Measurements from ENCODE around the gene MTCL1. TPM values are rescaled to one million over a fixed set of nuclear protein-coding genes. Genes with fewer than 3 reads are reported as not detected.
A peak's percentile ranks its signal among the peaks of the same experiment; 100 is the strongest.

MTCL1 gene
- polyA plus RNA-seq, 1 experiment = 56.6 TPM

- H3K27me3 ChIP-seq (ENCODE audit: control insufficient read depth, insufficient read depth, low read length) = no peaks in the 10 kb centered on the region
- H3K9me3 ChIP-seq (ENCODE audit: control insufficient read depth, insufficient read depth, low read length) = 0 out of 2 replicates have a peak, but pooled peaks cover 2% of the 10 kb centered on the region
- POLR2A ChIA-PET = no interaction called here
- CTCF ChIA-PET = interaction anchor here (1.1 kb wide), 1 partner anchor 109 kb away, joined by 3 read pairs; no protein-coding TSS in a partner anchor
- no peak overlapping the region for H3K4me3 ChIP-seq (ENCODE audit: low read depth, low read length)
- H3K27ac ChIP-seq (ENCODE audit: low read depth, low read length) = no peak overlapping the region
- TF ChIP-seq CTCF (IDR thresholded peaks at IDR 0.05; ENCODE audit: low read depth, low read length) = no peak
- DNase-seq (ENCODE audit: low read depth, low spot score) = no peak
Observed at GRCh38 chr18:8805552-8805951, 100.2 kb downstream of the MTCL1 start.

GRCh38 chr18:8806100-8806797 is 100.9 kb downstream of the MTCL1 start:
- ChIA-PET POLR2A (no interaction called here), CTCF (no interaction called here)
- no peak overlapping the region for H3K27ac ChIP-seq (ENCODE audit: low read depth, low read length)
- no peak overlapping the region for H3K4me3 ChIP-seq (ENCODE audit: low read depth, low read length)
- no peak for TF ChIP-seq CTCF (IDR thresholded peaks at IDR 0.05; ENCODE audit: low read depth, low read length)
- no peak for DNase-seq (ENCODE audit: low read depth, low spot score)
- no peaks in the 10 kb centered on the region for H3K27me3 ChIP-seq (ENCODE audit: control insufficient read depth, insufficient read depth, low read length)
- peaks cover 2% of the 10 kb centered on the region; the same call in 1 of the 2 replicates for H3K9me3 ChIP-seq (ENCODE audit: control insufficient read depth, insufficient read depth, low read length)

- ChIA-PET POLR2A (no interaction called here), CTCF (interaction anchor here (1.3 kb wide), 1 partner anchor 153 kb away, joined by 3 read pairs; no protein-coding TSS in a partner anchor)
- Histone ChIP-seq H3K27me3 (ENCODE audit: control insufficient read depth, insufficient read depth, low read length) (no peaks in the 10 kb centered on the region), H3K4me3 (ENCODE audit: low read depth, low read length) (no peak overlapping the region), H3K27ac (ENCODE audit: low read depth, low read length) (peak overlapping the region; percentile 0), H3K9me3 (ENCODE audit: control insufficient read depth, insufficient read depth, low read length) (peaks cover 2% of the 10 kb centered on the region; the same call in 1 of the 2 replicates)
- DNase-seq (ENCODE audit: low read depth, low spot score) = no peak
- no peak for TF ChIP-seq CTCF (IDR thresholded peaks at IDR 0.05; ENCODE audit: low read depth, low read length)
Observed at GRCh38 chr18:8806798-8807487, 101.6 kb downstream of the MTCL1 start.

- DNase-seq (ENCODE audit: low read depth, low spot score) = no peak
- no peaks in the 10 kb centered on the region for H3K27me3 ChIP-seq (ENCODE audit: control insufficient read depth, insufficient read depth, low read length)
- TF ChIP-seq CTCF (IDR thresholded peaks at IDR 0.05; ENCODE audit: low read depth, low read length) = no peak
- CTCF ChIA-PET = interaction anchor here (1.3 to 1.4 kb wide), 3 partner anchors 8 to 180 kb away, joined by 3 to 5 read pairs (median 3); no protein-coding TSS in a partner anchor
- H3K4me3 ChIP-seq (ENCODE audit: low read depth, low read length) = no peak overlapping the region
- POLR2A ChIA-PET = no interaction called here
- H3K27ac ChIP-seq (ENCODE audit: low read depth, low read length) = peak overlapping the region; percentile 42
- peaks cover 2% of the 10 kb centered on the region; the same call in 1 of the 2 replicates for H3K9me3 ChIP-seq (ENCODE audit: control insufficient read depth, insufficient read depth, low read length)
Observed at GRCh38 chr18:8807488-8807805, 102.1 kb downstream of the MTCL1 start.

- Histone ChIP-seq H3K4me3 (ENCODE audit: low read depth, low read length) (no peak overlapping the region), H3K27me3 (ENCODE audit: control insufficient read depth, insufficient read depth, low read length) (no peaks in the 10 kb centered on the region), H3K27ac (ENCODE audit: low read depth, low read length) (peak overlapping the region; percentile 47), H3K9me3 (ENCODE audit: control insufficient read depth, insufficient read depth, low read length) (peaks cover 2% of the 10 kb centered on the region; the same call in 1 of the 2 replicates)
- CTCF ChIA-PET = interaction anchor here (0.9 to 1.4 kb wide), 5 partner anchors 9 to 180 kb away, joined by 3 to 5 read pairs (median 3); no protein-coding TSS in a partner anchor
- POLR2A ChIA-PET = no interaction called here
- DNase-seq (ENCODE audit: low read depth, low spot score) = no peak
- TF ChIP-seq CTCF (IDR thresholded peaks at IDR 0.05; ENCODE audit: low read depth, low read length) = no peak
Observed at GRCh38 chr18:8808001-8808400, 102.6 kb downstream of the MTCL1 start.

All from AG04450 (cell line).